NCI-H524 (cell line): ENCODE data around the gene NOL9.

ENCODE experiments used
- DNase-seq, 2 experiments: peaks; one replicate each; lab custom pipeline; 2025; lab: John Stamatoyannopoulos, UW

Gene NOL9

GRCh38 chr1:6521536-6521935, 32.8 kb downstream of the NOL9 start:
- DNase-seq = no peak

- peak; percentile 19 to 63 for DNase-seq
Observed at GRCh38 chr1:6519935-6520671, 34.2 kb downstream of the NOL9 start.

- no peak for DNase-seq
Observed at GRCh38 chr1:6519491-6519934, 34.8 kb downstream of the NOL9 start.

- DNase-seq = no peak
Observed at GRCh38 chr1:6517435-6517851, 36.9 kb downstream of the NOL9 start.

GRCh38 chr1:6515771-6516170, 38.5 kb downstream of the NOL9 start:
- no peak for DNase-seq

GRCh38 chr1:6513320-6513801, 41.0 kb downstream of the NOL9 start:
- DNase-seq = peak in 1 of 2 experiments; percentile 37

GRCh38 chr1:6512908-6513280, 41.4 kb downstream of the NOL9 start:
- DNase-seq = no peak

GRCh38 chr1:6512245-6512907, 41.9 kb downstream of the NOL9 start:
- DNase-seq = no peak

GRCh38 chr1:6511561-6512244, 42.6 kb downstream of the NOL9 start:
- no peak for DNase-seq

GRCh38 chr1:6511056-6511455, 43.3 kb downstream of the NOL9 start:
- DNase-seq = peak; percentile 74 to 88

GRCh38 chr1:6510493-6510892, 43.8 kb downstream of the NOL9 start:
- no peak for DNase-seq

- peak in 1 of 2 experiments; percentile 29 for DNase-seq
Observed at GRCh38 chr1:6509919-6510291, 44.4 kb downstream of the NOL9 start.

GRCh38 chr1:6509220-6509918, 44.9 kb downstream of the NOL9 start:
- no peak for DNase-seq

- no peak for DNase-seq
Observed at GRCh38 chr1:6508816-6509189, 45.5 kb downstream of the NOL9 start.

- peak in 1 of 2 experiments; percentile 14 for DNase-seq
Observed at GRCh38 chr1:6508154-6508815, 46.0 kb downstream of the NOL9 start.

GRCh38 chr1:6507461-6507911, 46.8 kb downstream of the NOL9 start:
- no peak for DNase-seq

- no peak for DNase-seq
Observed at GRCh38 chr1:6507037-6507428, 47.3 kb downstream of the NOL9 start.

GRCh38 chr1:6506210-6507036, 47.9 kb downstream of the NOL9 start:
- DNase-seq = no peak

- DNase-seq = no peak
Observed at GRCh38 chr1:6505367-6506209, 48.7 kb downstream of the NOL9 start.

- no peak for DNase-seq
Observed at GRCh38 chr1:6504887-6505286, 49.4 kb downstream of the NOL9 start.
